NCI-H2227 (cell line): ENCODE data around the gene IL1RAP.

ENCODE experiments used
- DNase-seq: peaks from one replicate; lab custom pipeline; 2025; ENCODE audit not compliant: unreplicated experiment; lab: John Stamatoyannopoulos, UW

IL1RAP gene

GRCh38 chr3:190538288-190538687 lies 24.4 kb downstream of the IL1RAP start:
- no peak for DNase-seq

DNA sequence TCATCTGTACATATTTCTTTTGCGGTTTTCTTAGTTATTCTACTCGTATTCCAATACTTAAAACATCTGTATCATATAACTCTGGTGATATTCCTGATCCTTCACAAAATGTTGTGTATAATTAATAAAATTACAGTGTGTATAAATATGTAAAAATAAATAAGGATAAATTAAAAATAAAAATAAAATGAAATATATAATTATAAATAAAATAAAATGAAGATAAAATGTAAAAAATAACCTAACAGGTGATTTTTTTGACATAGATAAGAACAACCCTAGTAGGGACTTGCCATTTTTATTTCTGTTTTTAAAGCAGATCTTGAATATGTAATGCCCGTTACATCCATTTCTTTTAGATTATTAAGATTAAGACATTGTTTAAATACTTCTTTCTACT lies 25.6 kb downstream of the IL1RAP start:
- no peak for DNase-seq

- no peak for DNase-seq
These were observed 27.1 kb downstream of the IL1RAP start for GRCh38 chr3:190541008-190541407.

DNA sequence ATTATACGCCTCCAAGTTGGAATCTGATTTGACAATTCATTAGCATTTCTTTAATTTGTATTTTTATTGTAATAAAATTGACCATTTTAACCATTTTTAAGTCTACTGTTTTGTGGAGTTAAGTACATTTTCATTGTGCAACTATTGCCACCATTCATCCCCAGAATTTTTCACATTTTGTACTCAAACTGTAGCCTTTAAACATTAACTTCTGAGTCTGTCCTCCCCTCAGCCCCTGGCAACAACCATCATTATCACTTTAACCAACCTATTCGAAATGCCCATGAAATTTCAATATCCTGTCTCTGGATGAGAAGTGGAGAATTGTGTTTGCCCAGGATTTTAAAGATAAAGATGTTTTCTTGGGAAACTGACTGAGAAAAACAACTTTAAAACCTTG lies 27.7 kb downstream of the IL1RAP start:
- DNase-seq, result no peak

GRCh38 chr3:190542846-190543245 lies 29.0 kb downstream of the IL1RAP start:
- DNase-seq, result no peak

DNA sequence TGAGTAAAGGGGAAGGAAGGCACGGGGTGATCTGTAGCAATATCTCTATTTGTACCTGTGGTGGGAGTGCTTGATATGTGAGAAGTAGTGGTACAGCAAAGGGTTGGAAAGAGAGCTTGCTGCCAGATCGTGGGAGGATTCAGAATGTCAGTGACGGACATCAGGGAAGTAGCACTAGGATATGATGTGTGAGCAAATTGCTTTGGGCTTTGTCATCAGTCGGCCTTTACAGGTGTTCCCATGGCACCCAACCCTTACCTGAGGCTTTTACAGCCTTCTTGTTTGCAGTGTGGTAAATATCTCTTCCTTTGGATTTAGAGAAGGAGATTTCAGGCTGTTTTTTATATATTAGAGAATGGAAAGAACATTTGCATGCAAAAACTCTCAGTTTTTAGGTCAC lies 29.8 kb downstream of the IL1RAP start:
- no peak for DNase-seq

DNA sequence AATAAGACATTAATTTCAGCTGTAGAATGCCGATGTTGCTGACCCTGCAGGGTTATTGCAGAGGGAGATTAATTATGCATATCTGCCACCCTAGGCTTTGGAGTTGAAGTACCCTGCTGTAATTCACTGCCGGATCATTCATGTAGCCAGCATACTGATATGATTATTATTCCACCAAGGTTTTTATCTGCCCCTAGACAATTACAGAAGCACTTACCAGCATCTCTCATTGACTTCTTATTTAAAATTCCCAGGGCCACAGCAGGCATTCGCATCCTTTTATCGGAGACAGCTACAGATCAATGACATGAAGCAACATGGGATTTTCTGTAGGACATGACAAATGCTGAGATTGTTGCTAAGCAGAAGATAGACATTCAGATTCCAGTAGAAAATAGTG lies 31.3 kb downstream of the IL1RAP start:
- no peak for DNase-seq

- no peak for DNase-seq
These were observed 33.1 kb downstream of the IL1RAP start for GRCh38 chr3:190546881-190547510.

GRCh38 chr3:190548031-190548656 lies 34.3 kb downstream of the IL1RAP start:
- no peak for DNase-seq

- no peak for DNase-seq
These were observed 38.1 kb downstream of the IL1RAP start for GRCh38 chr3:190552021-190552420.

- no peak for DNase-seq
These were observed 39.3 kb downstream of the IL1RAP start for GRCh38 chr3:190552969-190553759.

DNA sequence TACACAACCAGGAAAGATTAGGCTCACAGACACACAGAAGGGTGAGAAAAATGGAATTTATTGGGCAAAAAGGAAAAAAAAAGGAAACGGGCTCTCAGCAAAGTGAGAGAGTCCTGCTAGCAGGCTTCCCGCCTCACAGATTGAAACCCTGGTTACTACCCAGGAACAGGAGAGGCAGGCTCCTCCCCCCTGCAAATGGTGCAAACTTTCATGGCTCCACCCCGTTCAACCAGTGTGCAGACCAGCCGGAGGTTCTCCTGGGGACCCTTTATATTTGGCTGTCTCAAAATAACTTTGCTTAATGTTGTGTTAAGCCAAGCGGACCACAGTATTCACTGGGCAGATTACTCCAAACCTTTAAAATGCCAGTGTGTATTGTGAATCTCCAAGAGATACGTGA lies 40.3 kb downstream of the IL1RAP start:
- no peak for DNase-seq

DNA sequence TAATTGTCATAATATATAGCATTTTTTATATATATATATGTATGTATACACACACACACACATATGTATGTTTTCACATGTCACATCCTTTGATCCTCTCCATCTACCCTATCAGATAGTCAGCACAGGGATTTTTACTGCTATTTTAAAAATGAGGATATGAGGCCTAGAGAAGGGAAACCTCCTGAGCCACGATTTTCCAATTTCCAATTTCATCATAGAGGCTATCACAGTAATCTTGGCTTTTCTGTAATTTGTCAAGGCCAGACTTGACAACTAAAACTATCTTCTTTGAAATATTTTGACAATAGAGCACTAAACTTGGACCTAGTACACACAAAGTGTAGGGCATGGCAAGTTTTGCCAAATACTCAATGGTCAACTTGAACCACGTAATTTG lies 42.5 kb downstream of the IL1RAP start:
- DNase-seq, result no peak

DNA sequence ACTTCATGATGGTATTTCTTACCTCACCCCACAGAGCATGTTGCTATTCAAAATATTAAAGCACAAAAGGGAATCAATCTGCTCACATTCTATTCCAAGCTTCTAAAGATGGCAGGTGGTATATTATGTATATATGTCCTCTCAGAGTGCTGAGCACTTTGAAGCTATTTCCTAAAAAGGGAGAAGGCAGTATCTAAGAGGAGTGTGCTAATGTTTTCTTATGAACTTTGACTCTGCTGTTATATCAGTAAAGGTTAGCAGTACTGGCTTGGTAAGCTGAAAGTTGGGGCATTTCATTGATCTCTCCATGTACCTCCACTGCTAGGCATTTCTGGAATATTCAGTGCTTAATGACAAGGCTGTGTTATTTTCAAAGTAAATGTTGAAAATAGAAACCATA lies 43.4 kb downstream of the IL1RAP start:
- no peak for DNase-seq

GRCh38 chr3:190558316-190558715 lies 44.4 kb downstream of the IL1RAP start:
- no peak for DNase-seq

GRCh38 chr3:190558796-190559195 lies 44.9 kb downstream of the IL1RAP start:
- DNase-seq, result no peak

GRCh38 chr3:190560013-190560895 lies 46.4 kb downstream of the IL1RAP start:
- DNase-seq, result no peak

GRCh38 chr3:190562866-190563510 lies 49.1 kb downstream of the IL1RAP start:
- DNase-seq, result no peak

DNA sequence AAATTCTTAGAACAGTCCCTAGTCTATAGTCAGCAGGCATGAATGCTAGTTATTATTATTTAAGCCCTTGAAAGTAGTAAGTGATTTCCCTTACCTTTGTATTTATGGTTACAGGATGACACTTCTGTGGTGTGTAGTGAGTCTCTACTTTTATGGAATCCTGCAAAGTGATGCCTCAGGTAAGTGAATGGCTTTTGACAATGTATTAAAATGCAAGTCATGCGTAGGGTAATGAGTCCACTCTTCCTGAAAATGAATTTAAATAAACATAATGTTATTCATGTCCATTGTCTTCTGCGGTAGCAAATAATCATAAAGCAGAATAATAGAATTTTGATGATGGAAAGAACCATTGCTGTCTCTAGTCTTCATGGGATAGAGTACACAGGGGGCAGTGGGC lies 50.3 kb downstream of the IL1RAP start:
- DNase-seq, result no peak

- DNase-seq, result no peak
These were observed 52.4 kb downstream of the IL1RAP start for GRCh38 chr3:190566043-190566933.
